Panc1 (cell line): ENCODE measurements around the gene ENOX1. TPM values are rescaled to one million over a fixed set of nuclear protein-coding genes. Genes with fewer than 3 reads are reported as not detected.

Source experiments
- ATAC-seq: fragments of 200-7000 bp; cut with Tn5 transposase; 2 replicates; pipeline ENCODE4 v1.9.1; 2020; ENCODE audit warnings: mild to moderate bottlenecking, moderate library complexity
- BruUV-seq: library from RNA; stranded (reverse); fragments of 400-500 nt; replicated peaks from 2 replicates; lab custom pipeline; 2021; lab: Mats Ljungman, UMichigan
- CTCF ChIA-PET: fragments of 300-600 bp; sonication (Branson Sonifier 250); formaldehyde crosslinking; loops from one replicate; lab custom pipeline; 2022; ENCODE audit warnings: antibody characterized with exemption; lab: Charles Lee
- POLR2A ChIA-PET: fragments of 300-600 bp; sonication (Branson Sonifier 250); formaldehyde crosslinking; loops from one replicate; lab custom pipeline; 2022; ENCODE audit warnings: antibody characterized with exemption; lab: Charles Lee
- DNase-seq: peaks from one replicate; pipeline ENCODE4 v3.0.0-alpha.2; 2010; ENCODE audit warnings: low read depth, low spot score
- H3K27ac ChIP-seq: 2 replicates; pipeline ENCODE4 v1.5.1; 2011; ENCODE audit warnings: mild to moderate bottlenecking, low read length, inconsistent platforms
- H3K27me3 ChIP-seq: fragments of 200-500 bp; sonication (Bioruptor generic); 2 replicates; pipeline ENCODE4 v1.6.0; 2014; ENCODE audit warnings: low read length, inconsistent platforms; ENCODE audit not compliant: control insufficient read depth, insufficient read depth
- H3K36me3 ChIP-seq: fragments of 200-500 bp; sonication (Bioruptor generic); 2 replicates; pipeline ENCODE4 v1.5.1; 2014; ENCODE audit warnings: inconsistent platforms, mild to moderate bottlenecking, low read length, moderate library complexity; ENCODE audit not compliant: control insufficient read depth, insufficient read depth
- H3K4me1 ChIP-seq: 2 replicates; pipeline ENCODE4 v1.5.1; 2011; ENCODE audit warnings: inconsistent platforms, mild to moderate bottlenecking, low read length, moderate library complexity; ENCODE audit not compliant: control insufficient read depth, insufficient read depth
- H3K4me3 ChIP-seq, 2 experiments: 2 replicates each; pipeline ENCODE4 v1.5.1; 2011 to 2012; ENCODE audit warnings: low read depth in 2 of 2, low read length in 2 of 2, mild to moderate bottlenecking in 2 of 2, inconsistent platforms in 1 of 2, moderate library complexity in 1 of 2
- H3K9me3 ChIP-seq: fragments of 200-500 bp; sonication (Bioruptor generic); 2 replicates; pipeline ENCODE4 v1.5.1; 2014; ENCODE audit warnings: low read depth, mild to moderate bottlenecking, inconsistent platforms, low read length, moderate library complexity; ENCODE audit not compliant: control insufficient read depth, insufficient read depth
- CTCF ChIP-seq: fragments of 450-650 bp; IDR thresholded peaks from 2 replicates; pipeline ENCODE4 v1.5.1; 2017; ENCODE audit warnings: mild to moderate bottlenecking
- POLR2AphosphoS5 ChIP-seq: IDR thresholded peaks from 2 replicates; pipeline ENCODE4 v1.6.1; 2012; ENCODE audit warnings: mild to moderate bottlenecking, low read depth, low read length, moderate library complexity
- REST ChIP-seq, 2 experiments: IDR thresholded peaks; 2 replicates each; pipeline ENCODE4 v1.6.1; 2011 to 2012; ENCODE audit warnings: low read depth in 2 of 2, control low read depth in 1 of 2, low read length in 1 of 2, mild to moderate bottlenecking in 1 of 2, moderate library complexity in 1 of 2; ENCODE audit not compliant: insufficient read depth in 1 of 2
- SIN3A ChIP-seq: IDR thresholded peaks from 2 replicates; pipeline ENCODE4 v1.6.1; 2012; ENCODE audit warnings: low read depth, mild to moderate bottlenecking, low read length, moderate library complexity, borderline replicate concordance; ENCODE audit not compliant: insufficient read depth
- TCF7L2 ChIP-seq: IDR thresholded peaks from 2 replicates; pipeline ENCODE4 v1.6.1; 2011; ENCODE audit warnings: mild to moderate bottlenecking, low read depth, low read length, inconsistent platforms
- in situ Hi-C: cut with HindIII; loops from 2 replicates; pipeline ENCODE4 v1.10.0; 2016; ENCODE audit warnings: low sequenced_read_pairs, low pct_unique_long_range_greater_than_20kb
- intact Hi-C: fragments of 100-400 bp; cut with micrococcal nuclease; formaldehyde crosslinking; loops from one replicate; pipeline ENCODE4 v1.10.0; 2022; ENCODE audit not compliant: unreplicated experiment
- total RNA-seq: library from RNA; stranded (reverse); gene quantifications from one replicate; pipeline ENCODE4 v1.2.1, GENCODE V29; 2021; ENCODE audit not compliant: unreplicated experiment

ENOX1 gene
- total RNA-seq, 1 experiment from 2014 or later: 0.23 TPM

GRCh38 chr13:43579321-43579720 lies 207.5 kb downstream of the ENOX1 start:
- ATAC-seq (no peak), DNase-seq (no peak)
- Histone ChIP-seq H3K27ac (no peak overlapping the region), H3K4me1 (no peaks in the 10 kb centered on the region), H3K27me3 (no peaks in the 10 kb centered on the region), H3K4me3 (no peak overlapping the region), H3K9me3 (no peaks in the 10 kb centered on the region), H3K36me3 (no peaks in the 10 kb centered on the region)
- intact Hi-C loops (no loop called here), in situ Hi-C loops (no loop called here)
- CTCF ChIA-PET: no interaction called here
- BruUV-seq: no TSS peak
- TF ChIP-seq CTCF (no peak), REST (IDR thresholded peaks at IDR 0.05; ENCODE audit: insufficient read depth in 1 of 2, low read depth in 2 of 2, low read length in 1 of 2) (no peak), TCF7L2 (no peak), SIN3A (no peak), POLR2AphosphoS5 (no peak)
- POLR2A ChIA-PET: no interaction called here

- Histone ChIP-seq H3K27ac (no peak overlapping the region), H3K4me1 (no peaks in the 10 kb centered on the region), H3K36me3 (no peaks in the 10 kb centered on the region), H3K27me3 (no peaks in the 10 kb centered on the region), H3K9me3 (no peaks in the 10 kb centered on the region), H3K4me3 (no peak overlapping the region)
- intact Hi-C loops (no loop called here), in situ Hi-C loops (no loop called here)
- no peak for TF ChIP-seq CTCF
- no peak for TF ChIP-seq SIN3A
- no peak for TF ChIP-seq TCF7L2
- no peak for TF ChIP-seq POLR2AphosphoS5
- no peak for TF ChIP-seq REST (IDR thresholded peaks at IDR 0.05; ENCODE audit: insufficient read depth in 1 of 2, low read depth in 2 of 2, low read length in 1 of 2)
- ChIA-PET CTCF (no interaction called here), POLR2A (no interaction called here)
- ATAC-seq: no peak
- BruUV-seq: no TSS peak
- no peak for DNase-seq
These were observed 212.2 kb downstream of the ENOX1 start for GRCh38 chr13:43574605-43575004.
